IMR-90 (cell line): ENCODE measurements around the gene RAPGEF3. TPM values are rescaled to one million over a fixed set of nuclear protein-coding genes. Genes with fewer than 3 reads are reported as not detected.

Source experiments
- BHLHE40 ChIP-seq: fragments of 150-350 bp; IDR thresholded peaks from 2 replicates; pipeline ENCODE4 v1.6.1; 2016; ENCODE audit warnings: mild to moderate bottlenecking, low read depth, low read length
- MXI1 ChIP-seq: IDR thresholded peaks from 2 replicates; pipeline ENCODE4 v1.6.1; 2012; ENCODE audit warnings: low read depth, mild to moderate bottlenecking, low read length, moderate library complexity, borderline replicate concordance
- RAD21 ChIP-seq: IDR thresholded peaks from 2 replicates; pipeline ENCODE4 v1.6.1; 2012; ENCODE audit warnings: low read length, improper control_type of control experiment
- polyA plus RNA-seq, 3 experiments: library from polyadenylated mRNA; depleted of rRNA; stranded (reverse); fragments of >200 nt; gene quantifications; 2 replicates each; pipeline ENCODE4 v1.2.3, GENCODE V29; 2012; ENCODE audit warnings: low replicate concordance in 1 of 3
- total RNA-seq: library from RNA; depleted of rRNA; stranded (reverse); fragments of >200 nt; gene quantifications from 2 replicates; pipeline ENCODE4 v1.2.3, GENCODE V29; 2012
- TF ChIP-seq, protein P1 (sequence below): conservative IDR thresholded peaks from 2 replicates; pipeline ENCODE4 v1.5.1; 2012; ENCODE audit warnings: mild to moderate bottlenecking, low read depth, low read length, improper control_type of control experiment

Gene RAPGEF3
- total and polyA plus RNA-seq, 2 of the 4 experiments (the other 2 are of a cell fraction) = 1.3 to 2.0 TPM

DNA sequence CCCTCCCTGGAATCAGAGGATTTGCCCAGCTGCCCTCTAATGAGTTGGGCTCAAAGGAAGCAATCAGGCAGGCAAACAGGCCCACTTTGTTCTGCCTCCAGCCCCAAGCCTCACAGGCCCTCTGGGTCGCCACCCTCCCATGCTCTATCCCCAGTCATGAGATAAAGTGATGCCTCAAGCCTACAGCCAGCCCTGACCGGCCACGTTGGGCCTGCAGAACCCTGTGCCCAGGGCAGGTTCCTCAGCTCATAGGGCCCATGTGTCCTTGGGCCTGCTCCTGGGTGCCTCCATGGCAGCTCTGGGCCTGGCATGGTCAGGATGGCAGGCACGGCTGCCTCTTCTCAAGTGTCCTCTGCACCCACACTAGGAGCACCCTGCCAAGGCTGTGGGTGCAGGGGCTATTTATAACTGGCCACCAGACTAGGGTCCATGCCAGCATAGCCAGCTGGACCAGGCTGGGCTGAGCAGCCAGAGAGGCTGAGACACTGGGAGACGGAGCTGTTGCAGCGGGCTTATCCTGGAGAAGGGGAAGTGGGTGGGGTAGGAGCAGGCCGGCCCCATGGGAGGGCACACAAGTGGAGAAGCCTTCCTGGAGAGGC is 40.8 kb upstream of the RAPGEF3 start (continued):
- TF ChIP-seq, protein P1, sequence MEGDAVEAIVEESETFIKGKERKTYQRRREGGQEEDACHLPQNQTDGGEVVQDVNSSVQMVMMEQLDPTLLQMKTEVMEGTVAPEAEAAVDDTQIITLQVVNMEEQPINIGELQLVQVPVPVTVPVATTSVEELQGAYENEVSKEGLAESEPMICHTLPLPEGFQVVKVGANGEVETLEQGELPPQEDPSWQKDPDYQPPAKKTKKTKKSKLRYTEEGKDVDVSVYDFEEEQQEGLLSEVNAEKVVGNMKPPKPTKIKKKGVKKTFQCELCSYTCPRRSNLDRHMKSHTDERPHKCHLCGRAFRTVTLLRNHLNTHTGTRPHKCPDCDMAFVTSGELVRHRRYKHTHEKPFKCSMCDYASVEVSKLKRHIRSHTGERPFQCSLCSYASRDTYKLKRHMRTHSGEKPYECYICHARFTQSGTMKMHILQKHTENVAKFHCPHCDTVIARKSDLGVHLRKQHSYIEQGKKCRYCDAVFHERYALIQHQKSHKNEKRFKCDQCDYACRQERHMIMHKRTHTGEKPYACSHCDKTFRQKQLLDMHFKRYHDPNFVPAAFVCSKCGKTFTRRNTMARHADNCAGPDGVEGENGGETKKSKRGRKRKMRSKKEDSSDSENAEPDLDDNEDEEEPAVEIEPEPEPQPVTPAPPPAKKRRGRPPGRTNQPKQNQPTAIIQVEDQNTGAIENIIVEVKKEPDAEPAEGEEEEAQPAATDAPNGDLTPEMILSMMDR = no peak
- TF ChIP-seq RAD21 = no peak
- TF ChIP-seq BHLHE40 = no peak
- no peak for TF ChIP-seq MXI1
